ENCODE data around the gene GON4L. TPM values are rescaled to one million over a fixed set of nuclear protein-coding genes. Genes with fewer than 3 reads are reported as not detected.

GON4L gene
- total and polyA plus RNA-seq, 2 of the 4 experiments (the other 2 are of a cell fraction), result 21.2 to 30.3 TPM

GRCh38 chr1:155793213-155793612, 63.8 kb downstream of the GON4L start:
- dilution Hi-C loops (cut with HindIII; ENCODE audit: low sequenced_read_pairs, unreplicated experiment), result no loop called here
- Histone ChIP-seq H4K91ac (ENCODE audit: insufficient read depth, low read depth, low read length) (no peak overlapping the region), H2AFZ (replicated peaks; ENCODE audit: low read length, poor library complexity) (no peak overlapping the region), H4K8ac (ENCODE audit: low read depth in 2 of 2, low read length in 2 of 2) (no peak overlapping the region), H2AK9ac (replicated peaks; ENCODE audit: low read depth, low read length, poor library complexity) (no peak overlapping the region), H2BK120ac (ENCODE audit: low read depth, low read length) (no peak overlapping the region), H3K9me1 (ENCODE audit: insufficient read depth, low read length) (0 out of 2 replicates have a peak, but pooled peaks cover 7% of the 10 kb centered on the region), H3K4ac (ENCODE audit: low read depth, low read length) (no peak overlapping the region), H3K23ac (ENCODE audit: low read depth, low read length) (no peak overlapping the region), H3K4me3 (ENCODE audit: insufficient read depth, low read depth, low read length) (no peak overlapping the region), H3K36me3 (ENCODE audit: control insufficient read depth, insufficient read depth, low read length) (peaks cover 15% of the 10 kb centered on the region), H4K20me1 (ENCODE audit: insufficient read depth, low read length) (peaks cover 3% of the 10 kb centered on the region; the same call in 1 of the 2 replicates), H3K14ac (replicated peaks; ENCODE audit: low read depth, low read length) (no peak overlapping the region), H3K79me1 (ENCODE audit: low read depth in 1 of 2, low read length in 2 of 2) (peaks cover 8 to 29% of the 10 kb centered on the region in 2 experiments; a peak in 3 of 4 replicates), H2BK15ac (ENCODE audit: low read depth, low read length) (no peak overlapping the region), H2AK5ac (ENCODE audit: low read depth, low read length) (no peak overlapping the region), H4K5ac (ENCODE audit: low read depth, low read length) (no peak overlapping the region), H3K4me2 (ENCODE audit: low read depth, low read length) (no peak overlapping the region), H2BK20ac (ENCODE audit: low read depth, low read length) (no peak overlapping the region), H3K56ac (ENCODE audit: extremely low read depth, insufficient read depth, low read length) (no peak overlapping the region), H3K9ac (ENCODE audit: low read depth, low read length) (no peak overlapping the region), H3K9me3 (ENCODE audit: control insufficient read depth, insufficient read depth, low read length) (no peaks in the 10 kb centered on the region), H3K4me1 (ENCODE audit: control insufficient read depth, insufficient read depth, low read length) (peaks cover 5% of the 10 kb centered on the region), H2BK5ac (ENCODE audit: low read depth, low read length, poor library complexity, severe bottlenecking) (no peak overlapping the region), H3K27me3 (ENCODE audit: control insufficient read depth, insufficient read depth, low read length) (no peaks in the 10 kb centered on the region), H3K27ac (ENCODE audit: insufficient read depth, low read length) (no peak overlapping the region), H3K18ac (ENCODE audit: low read depth, low read length) (no peak overlapping the region)
- no CpG with 5 or more reads among the region's 1 CpG for WGBS, 2 experiments (ENCODE audit: extremely low coverage in 2 of 2, insufficient read length in 1 of 2)
- intact Hi-C loops (cut with micrococcal nuclease), result no loop called here
- in situ Hi-C loops (cut with MboI; ENCODE audit: low sequenced_read_pairs), result no loop called here
- ATAC-seq (ENCODE audit: low read depth) (no peak), DNase-seq (no peak)
- ChIA-PET CTCF (no interaction called here), POLR2A (ENCODE audit: unreplicated experiment) (no interaction called here)
- TF ChIP-seq CHD1 (IDR thresholded peaks at IDR 0.05; ENCODE audit: low read depth, low read length), result no peak
- TF ChIP-seq MXI1 (IDR thresholded peaks at IDR 0.05; ENCODE audit: borderline replicate concordance, low read depth, low read length), result no peak
- TF ChIP-seq CEBPB (IDR thresholded peaks at IDR 0.05; ENCODE audit: low read depth, low read length), result no peak
- TF ChIP-seq RCOR1 (IDR thresholded peaks at IDR 0.05; ENCODE audit: insufficient replicate concordance, low read length), result no peak
- TF ChIP-seq, protein P1, sequence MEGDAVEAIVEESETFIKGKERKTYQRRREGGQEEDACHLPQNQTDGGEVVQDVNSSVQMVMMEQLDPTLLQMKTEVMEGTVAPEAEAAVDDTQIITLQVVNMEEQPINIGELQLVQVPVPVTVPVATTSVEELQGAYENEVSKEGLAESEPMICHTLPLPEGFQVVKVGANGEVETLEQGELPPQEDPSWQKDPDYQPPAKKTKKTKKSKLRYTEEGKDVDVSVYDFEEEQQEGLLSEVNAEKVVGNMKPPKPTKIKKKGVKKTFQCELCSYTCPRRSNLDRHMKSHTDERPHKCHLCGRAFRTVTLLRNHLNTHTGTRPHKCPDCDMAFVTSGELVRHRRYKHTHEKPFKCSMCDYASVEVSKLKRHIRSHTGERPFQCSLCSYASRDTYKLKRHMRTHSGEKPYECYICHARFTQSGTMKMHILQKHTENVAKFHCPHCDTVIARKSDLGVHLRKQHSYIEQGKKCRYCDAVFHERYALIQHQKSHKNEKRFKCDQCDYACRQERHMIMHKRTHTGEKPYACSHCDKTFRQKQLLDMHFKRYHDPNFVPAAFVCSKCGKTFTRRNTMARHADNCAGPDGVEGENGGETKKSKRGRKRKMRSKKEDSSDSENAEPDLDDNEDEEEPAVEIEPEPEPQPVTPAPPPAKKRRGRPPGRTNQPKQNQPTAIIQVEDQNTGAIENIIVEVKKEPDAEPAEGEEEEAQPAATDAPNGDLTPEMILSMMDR (conservative IDR thresholded peaks at IDR 0.05; ENCODE audit: low read depth, low read length), result no peak
- TF ChIP-seq, protein P2, sequence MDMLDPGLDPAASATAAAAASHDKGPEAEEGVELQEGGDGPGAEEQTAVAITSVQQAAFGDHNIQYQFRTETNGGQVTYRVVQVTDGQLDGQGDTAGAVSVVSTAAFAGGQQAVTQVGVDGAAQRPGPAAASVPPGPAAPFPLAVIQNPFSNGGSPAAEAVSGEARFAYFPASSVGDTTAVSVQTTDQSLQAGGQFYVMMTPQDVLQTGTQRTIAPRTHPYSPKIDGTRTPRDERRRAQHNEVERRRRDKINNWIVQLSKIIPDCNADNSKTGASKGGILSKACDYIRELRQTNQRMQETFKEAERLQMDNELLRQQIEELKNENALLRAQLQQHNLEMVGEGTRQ (IDR thresholded peaks at IDR 0.05; ENCODE audit: low read depth, low read length), result no peak
- no peak for TF ChIP-seq SMC3 (IDR thresholded peaks at IDR 0.05; ENCODE audit: low read depth, low read length)
- no peak for TF ChIP-seq FOS (IDR thresholded peaks at IDR 0.05; ENCODE audit: low read depth, low read length)
- TF ChIP-seq MAZ (IDR thresholded peaks at IDR 0.05; ENCODE audit: borderline replicate concordance, low read depth, low read length), result no peak
- no TSS peak for BruUV-seq (replicated peaks)

Measured in IMR-90 (cell line).